ENCODE data around the gene VRK1.

The VRK1 gene

GRCh38 chr14:96903444-96904023 lies 106.4 kb downstream of the VRK1 start:
- TF ChIP-seq CREB1 (IDR thresholded peaks at IDR 0.05; ENCODE audit: low read depth) = no peak
- no peak for TF ChIP-seq NFIC (IDR thresholded peaks at IDR 0.05)
- no peak for TF ChIP-seq MAX (IDR thresholded peaks at IDR 0.05)
- TF ChIP-seq ZBTB7A (IDR thresholded peaks at IDR 0.05; ENCODE audit: low read depth) = no peak
- TF ChIP-seq EP300 (IDR thresholded peaks at IDR 0.05; ENCODE audit: borderline replicate concordance) = no peak
- no peak for TF ChIP-seq FOXM1 (IDR thresholded peaks at IDR 0.05; ENCODE audit: borderline replicate concordance, low read depth)
- no peak for TF ChIP-seq RAD21 (IDR thresholded peaks at IDR 0.05; ENCODE audit: low read depth)
- TF ChIP-seq REST (IDR thresholded peaks at IDR 0.05; ENCODE audit: low read depth) = no peak
- TF ChIP-seq CEBPB (IDR thresholded peaks at IDR 0.05) = no peak
- no peak for TF ChIP-seq TAF1 (IDR thresholded peaks at IDR 0.05; ENCODE audit: low read depth)
- TF ChIP-seq EGR1 (IDR thresholded peaks at IDR 0.05) = no peak
- no peak for TF ChIP-seq YY1 (IDR thresholded peaks at IDR 0.05; ENCODE audit: low read depth)
- no peak for TF ChIP-seq TCF12 (IDR thresholded peaks at IDR 0.05; ENCODE audit: low read depth)
- TF ChIP-seq TEAD4 (IDR thresholded peaks at IDR 0.05) = no peak
- TF ChIP-seq USF1 (IDR thresholded peaks at IDR 0.05) = no peak

GRCh38 chr14:96904201-96904600 lies 107.0 kb downstream of the VRK1 start:
- TF ChIP-seq TEAD4 (IDR thresholded peaks at IDR 0.05) (no peak), CREB1 (IDR thresholded peaks at IDR 0.05; ENCODE audit: low read depth) (no peak)

- no peak for TF ChIP-seq ZBTB7A (IDR thresholded peaks at IDR 0.05; ENCODE audit: low read depth)
- no peak for TF ChIP-seq RAD21 (IDR thresholded peaks at IDR 0.05; ENCODE audit: low read depth)
- no peak for TF ChIP-seq MAX (IDR thresholded peaks at IDR 0.05)
- TF ChIP-seq TCF12 (IDR thresholded peaks at IDR 0.05; ENCODE audit: low read depth) = no peak
- TF ChIP-seq NFIC (IDR thresholded peaks at IDR 0.05) = no peak
- TF ChIP-seq FOXM1 (IDR thresholded peaks at IDR 0.05; ENCODE audit: borderline replicate concordance, low read depth) = no peak
- TF ChIP-seq TAF1 (IDR thresholded peaks at IDR 0.05; ENCODE audit: low read depth) = no peak
- no peak for TF ChIP-seq EP300 (IDR thresholded peaks at IDR 0.05; ENCODE audit: borderline replicate concordance)
- TF ChIP-seq CREB1 (IDR thresholded peaks at IDR 0.05; ENCODE audit: low read depth) = no peak
- TF ChIP-seq USF1 (IDR thresholded peaks at IDR 0.05) = no peak
- no peak for TF ChIP-seq EGR1 (IDR thresholded peaks at IDR 0.05)
- TF ChIP-seq CEBPB (IDR thresholded peaks at IDR 0.05) = no peak
- TF ChIP-seq TEAD4 (IDR thresholded peaks at IDR 0.05) = no peak
- no peak for TF ChIP-seq YY1 (IDR thresholded peaks at IDR 0.05; ENCODE audit: low read depth)
- no peak for TF ChIP-seq REST (IDR thresholded peaks at IDR 0.05; ENCODE audit: low read depth)
Measured at GRCh38 chr14:96905065-96905464, 107.9 kb downstream of the VRK1 start.

GRCh38 chr14:96905825-96906224 lies 108.6 kb downstream of the VRK1 start:
- no peak for TF ChIP-seq ZBTB7A (IDR thresholded peaks at IDR 0.05; ENCODE audit: low read depth)
- no peak for TF ChIP-seq CEBPB (IDR thresholded peaks at IDR 0.05)
- no peak for TF ChIP-seq YY1 (IDR thresholded peaks at IDR 0.05; ENCODE audit: low read depth)
- no peak for TF ChIP-seq TAF1 (IDR thresholded peaks at IDR 0.05; ENCODE audit: low read depth)
- TF ChIP-seq USF1 (IDR thresholded peaks at IDR 0.05) = no peak
- TF ChIP-seq EP300 (IDR thresholded peaks at IDR 0.05; ENCODE audit: borderline replicate concordance) = no peak
- no peak for TF ChIP-seq CREB1 (IDR thresholded peaks at IDR 0.05; ENCODE audit: low read depth)
- no peak for TF ChIP-seq EGR1 (IDR thresholded peaks at IDR 0.05)
- no peak for TF ChIP-seq REST (IDR thresholded peaks at IDR 0.05; ENCODE audit: low read depth)
- TF ChIP-seq MAX (IDR thresholded peaks at IDR 0.05) = no peak
- no peak for TF ChIP-seq TEAD4 (IDR thresholded peaks at IDR 0.05)
- TF ChIP-seq FOXM1 (IDR thresholded peaks at IDR 0.05; ENCODE audit: borderline replicate concordance, low read depth) = no peak
- no peak for TF ChIP-seq TCF12 (IDR thresholded peaks at IDR 0.05; ENCODE audit: low read depth)
- TF ChIP-seq RAD21 (IDR thresholded peaks at IDR 0.05; ENCODE audit: low read depth) = no peak
- no peak for TF ChIP-seq NFIC (IDR thresholded peaks at IDR 0.05)

All from Ishikawa (cell line).